Smooth muscle cell (in vitro differentiated cells): ENCODE measurements around the gene CASS4. TPM values are rescaled to one million over a fixed set of nuclear protein-coding genes. Genes with fewer than 3 reads are reported as not detected.

Experiments
- DNase-seq: peaks from one replicate; lab custom pipeline; 2025; ENCODE audit not compliant: unreplicated experiment; lab: John Stamatoyannopoulos, UW
- H2AFZ ChIP-seq: fragments of 200-600 bp; sonication (generic); 2 replicates; pipeline ENCODE4 v1.6.0; 2016; ENCODE audit warnings: antibody characterized with exemption, low read depth, mild to moderate bottlenecking
- H3F3A ChIP-seq: fragments of 200-600 bp; sonication (generic); 2 replicates; pipeline ENCODE4 v1.6.0; 2017; ENCODE audit warnings: antibody characterized with exemption, low read depth
- H3K27ac ChIP-seq: fragments of 200-600 bp; sonication (generic); 2 replicates; pipeline ENCODE4 v1.5.1; 2016; ENCODE audit warnings: low read depth, mild to moderate bottlenecking
- H3K27me3 ChIP-seq: fragments of 200-600 bp; sonication (generic); 2 replicates; pipeline ENCODE4 v1.6.1; 2016; ENCODE audit warnings: low read depth, mild to moderate bottlenecking
- H3K36me3 ChIP-seq: fragments of 200-600 bp; sonication (generic); 2 replicates; pipeline ENCODE4 v1.5.1; 2016; ENCODE audit warnings: low read depth
- H3K4me1 ChIP-seq: fragments of 200-600 bp; sonication (generic); 2 replicates; pipeline ENCODE4 v1.5.1; 2016; ENCODE audit warnings: low read depth
- H3K4me2 ChIP-seq: fragments of 200-600 bp; sonication (generic); 2 replicates; pipeline ENCODE4 v1.6.0; 2016; ENCODE audit warnings: mild to moderate bottlenecking
- H3K4me3 ChIP-seq: fragments of 200-600 bp; sonication (generic); 2 replicates; pipeline ENCODE4 v1.5.1; 2016; ENCODE audit warnings: mild to moderate bottlenecking
- H3K79me2 ChIP-seq: fragments of 200-600 bp; sonication (generic); 2 replicates; pipeline ENCODE4 v1.6.0; 2016; ENCODE audit warnings: low read depth, mild to moderate bottlenecking
- H3K9ac ChIP-seq: fragments of 200-600 bp; sonication (generic); 2 replicates; pipeline ENCODE4 v1.6.0; 2016; ENCODE audit warnings: low read depth
- H3K9me3 ChIP-seq: fragments of 200-600 bp; sonication (generic); replicated peaks from 2 replicates; pipeline ENCODE4 v1.5.1; 2016; ENCODE audit warnings: low read depth
- H4K20me1 ChIP-seq: fragments of 200-600 bp; sonication (generic); 2 replicates; pipeline ENCODE4 v1.6.0; 2016; ENCODE audit warnings: low read depth
- WGBS: methylation state at CpG from one replicate; pipeline ENCODE4 v1.1.7; 2016; ENCODE audit warnings: low lambda C conversion rate; 5-methylcytosine and 5-hydroxymethylcytosine counted together
- polyA plus RNA-seq: library from polyadenylated mRNA; unstranded; fragments of >200 nt; fragmentation: Nextera tagmentation; extraction: Ambion mirVana; gene quantifications from 2 replicates; pipeline ENCODE4 v1.2.1, GENCODE V29; 2016
- total RNA-seq: library from RNA; depleted of rRNA; stranded (reverse); fragments of >200 nt; gene quantifications from 2 replicates; pipeline ENCODE4 v1.2.3, GENCODE V29; 2014
- TF ChIP-seq, protein P1 (sequence below): fragments of 200-600 bp; sonication (generic); IDR thresholded peaks from 2 replicates; pipeline ENCODE4 v1.5.1; 2017; ENCODE audit warnings: borderline replicate concordance, mild to moderate bottlenecking, antibody characterized with exemption; ENCODE audit not compliant: insufficient read depth, poor library complexity, severe bottlenecking

CASS4 gene
- total and polyA plus RNA-seq, 2 experiments from 2014 or later, result 0.07 to 0.22 TPM

DNA sequence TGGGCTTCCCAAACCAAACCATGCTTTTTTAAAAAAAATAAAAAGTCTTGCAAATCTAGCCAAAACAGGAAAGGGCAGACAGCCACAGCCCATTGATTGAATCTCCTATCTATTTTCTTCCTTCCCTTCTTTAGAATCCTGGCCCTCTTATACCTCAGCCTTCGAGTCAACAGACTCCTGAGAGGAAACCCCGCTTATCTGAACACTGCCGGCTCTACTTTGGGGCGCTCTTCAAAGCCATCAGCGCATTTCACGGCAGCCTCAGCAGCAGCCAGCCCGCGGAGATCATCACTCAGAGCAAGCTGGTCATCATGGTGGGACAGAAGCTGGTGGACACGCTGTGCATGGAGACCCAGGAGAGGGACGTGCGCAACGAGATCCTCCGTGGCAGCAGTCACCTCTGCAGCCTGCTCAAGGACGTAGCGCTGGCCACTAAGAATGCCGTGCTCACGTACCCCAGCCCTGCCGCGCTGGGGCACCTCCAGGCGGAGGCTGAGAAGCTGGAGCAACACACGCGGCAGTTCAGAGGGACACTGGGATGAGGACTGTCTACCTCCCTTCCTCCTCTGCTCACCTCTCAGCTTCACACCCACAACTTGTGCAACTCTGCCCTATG lies 46.3 kb downstream of the CASS4 start:
- no peak overlapping the region for H3K9ac ChIP-seq
- no peak overlapping the region for H3K4me3 ChIP-seq
- H3K27ac ChIP-seq, result no peak overlapping the region
- H2AFZ ChIP-seq, result no peak overlapping the region
- no peaks in the 10 kb centered on the region for H3K9me3 ChIP-seq
- no peaks in the 10 kb centered on the region for H3K4me1 ChIP-seq
- no peaks in the 10 kb centered on the region for H3K79me2 ChIP-seq
- 80% methylated on average over 22 of the region's 22 CpGs for WGBS
- H4K20me1 ChIP-seq, result no peaks in the 10 kb centered on the region
- H3K27me3 ChIP-seq, result peaks cover 4% of the 10 kb centered on the region
- no peaks in the 10 kb centered on the region for H3K36me3 ChIP-seq
- no peak overlapping the region for H3K4me2 ChIP-seq
- TF ChIP-seq, protein P1, sequence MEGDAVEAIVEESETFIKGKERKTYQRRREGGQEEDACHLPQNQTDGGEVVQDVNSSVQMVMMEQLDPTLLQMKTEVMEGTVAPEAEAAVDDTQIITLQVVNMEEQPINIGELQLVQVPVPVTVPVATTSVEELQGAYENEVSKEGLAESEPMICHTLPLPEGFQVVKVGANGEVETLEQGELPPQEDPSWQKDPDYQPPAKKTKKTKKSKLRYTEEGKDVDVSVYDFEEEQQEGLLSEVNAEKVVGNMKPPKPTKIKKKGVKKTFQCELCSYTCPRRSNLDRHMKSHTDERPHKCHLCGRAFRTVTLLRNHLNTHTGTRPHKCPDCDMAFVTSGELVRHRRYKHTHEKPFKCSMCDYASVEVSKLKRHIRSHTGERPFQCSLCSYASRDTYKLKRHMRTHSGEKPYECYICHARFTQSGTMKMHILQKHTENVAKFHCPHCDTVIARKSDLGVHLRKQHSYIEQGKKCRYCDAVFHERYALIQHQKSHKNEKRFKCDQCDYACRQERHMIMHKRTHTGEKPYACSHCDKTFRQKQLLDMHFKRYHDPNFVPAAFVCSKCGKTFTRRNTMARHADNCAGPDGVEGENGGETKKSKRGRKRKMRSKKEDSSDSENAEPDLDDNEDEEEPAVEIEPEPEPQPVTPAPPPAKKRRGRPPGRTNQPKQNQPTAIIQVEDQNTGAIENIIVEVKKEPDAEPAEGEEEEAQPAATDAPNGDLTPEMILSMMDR, result no peak
- no peak for DNase-seq
- H3F3A ChIP-seq, result no peaks in the 10 kb centered on the region

DNA sequence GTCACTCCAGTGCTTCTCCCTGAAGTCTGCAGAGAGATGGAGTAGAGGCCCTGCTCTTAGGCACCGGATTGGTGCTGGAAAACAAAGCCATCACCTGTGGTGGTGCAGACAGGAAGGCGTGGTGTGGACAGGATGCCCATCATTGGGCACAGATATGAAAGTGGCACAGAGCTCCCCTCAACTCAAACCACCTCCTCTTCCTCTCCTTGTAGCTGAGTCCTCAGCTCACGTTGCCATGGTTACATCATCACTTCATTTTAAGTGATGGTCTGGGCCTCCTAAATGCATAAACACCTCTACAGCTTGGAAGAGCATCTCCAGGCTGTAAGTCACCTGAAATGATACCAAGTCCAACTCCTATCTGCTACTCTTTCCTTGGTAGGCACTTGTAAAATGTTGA lies 48.4 kb downstream of the CASS4 start:
- no peak overlapping the region for H3K4me2 ChIP-seq
- TF ChIP-seq, protein P1, result no peak
- H3K79me2 ChIP-seq, result no peaks in the 10 kb centered on the region
- no peaks in the 10 kb centered on the region for H3K9me3 ChIP-seq
- H3F3A ChIP-seq, result no peaks in the 10 kb centered on the region
- H3K4me3 ChIP-seq, result no peak overlapping the region
- DNase-seq, result no peak
- 66% methylated on average over 3 of the region's 3 CpGs for WGBS
- H3K27me3 ChIP-seq, result peaks cover 8% of the 10 kb centered on the region
- H2AFZ ChIP-seq, result no peak overlapping the region
- no peak overlapping the region for H3K27ac ChIP-seq
- H3K36me3 ChIP-seq, result no peaks in the 10 kb centered on the region
- no peak overlapping the region for H3K9ac ChIP-seq
- no peaks in the 10 kb centered on the region for H3K4me1 ChIP-seq
- H4K20me1 ChIP-seq, result no peaks in the 10 kb centered on the region

DNA sequence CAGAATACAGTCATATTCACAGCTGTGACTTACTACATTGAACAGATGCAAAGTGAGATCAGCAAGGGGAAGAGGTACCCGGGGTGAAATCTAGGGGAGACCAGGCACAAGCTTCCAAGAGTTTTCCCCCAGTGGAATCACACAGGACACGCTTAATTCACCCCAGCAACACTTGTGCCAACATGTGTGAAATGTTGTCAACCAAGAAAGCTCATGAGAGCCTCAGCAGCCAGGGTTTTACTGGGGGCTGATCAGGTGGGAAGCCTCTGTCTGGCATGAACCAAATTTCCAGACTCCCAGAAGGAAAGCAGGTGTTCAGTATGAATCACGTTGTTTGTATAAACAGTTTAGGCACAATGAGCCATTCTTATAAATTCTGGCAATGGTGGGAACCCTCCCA lies 49.5 kb downstream of the CASS4 start:
- no peak overlapping the region for H3K4me3 ChIP-seq

DNA sequence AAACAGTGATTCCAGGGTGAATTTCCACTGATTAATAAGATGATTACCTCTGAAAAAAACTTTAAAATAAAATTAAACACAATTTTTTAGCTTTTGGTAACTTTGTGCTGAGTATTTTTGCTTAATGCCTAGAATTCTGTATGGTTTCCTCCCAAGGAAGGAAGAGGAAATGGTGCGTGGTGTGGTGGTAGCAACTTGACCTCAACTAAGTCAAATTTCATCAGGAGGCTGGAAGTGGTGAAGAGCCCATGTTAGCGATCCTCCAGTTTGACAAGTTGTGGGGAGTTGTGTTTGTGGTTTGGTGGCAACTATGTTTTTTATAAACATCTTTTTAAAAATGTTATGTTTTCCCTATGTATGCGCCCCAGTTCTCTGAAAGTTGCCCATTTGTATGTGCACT lies 51.4 kb downstream of the CASS4 start:
- TF ChIP-seq, protein P1, result no peak
- H3K4me2 ChIP-seq, result no peak overlapping the region
- no peak overlapping the region for H3K9ac ChIP-seq
- no peak overlapping the region for H3K27ac ChIP-seq
- H3K79me2 ChIP-seq, result no peaks in the 10 kb centered on the region
- H3K9me3 ChIP-seq, result no peaks in the 10 kb centered on the region
- 77% methylated on average over 3 of the region's 3 CpGs for WGBS
- peaks cover 8% of the 10 kb centered on the region for H3K27me3 ChIP-seq
- H3K4me1 ChIP-seq, result no peaks in the 10 kb centered on the region
- H4K20me1 ChIP-seq, result no peaks in the 10 kb centered on the region
- H3K4me3 ChIP-seq, result no peak overlapping the region
- H3F3A ChIP-seq, result no peaks in the 10 kb centered on the region
- H3K36me3 ChIP-seq, result no peaks in the 10 kb centered on the region
- DNase-seq, result no peak
- no peak overlapping the region for H2AFZ ChIP-seq

More for the DNA sequence above, 49.5 kb downstream of the CASS4 start:
- DNase-seq, result no peak
- Histone ChIP-seq H3K79me2 (no peaks in the 10 kb centered on the region), H3K4me1 (no peaks in the 10 kb centered on the region), H3K27ac (no peak overlapping the region), H3K9me3 (no peaks in the 10 kb centered on the region), H3K9ac (no peak overlapping the region), H3K36me3 (no peaks in the 10 kb centered on the region), H3F3A (no peaks in the 10 kb centered on the region), H3K4me2 (no peak overlapping the region), H3K27me3 (peaks cover 8% of the 10 kb centered on the region), H4K20me1 (no peaks in the 10 kb centered on the region), H2AFZ (no peak overlapping the region)
- WGBS, result 57% methylated on average over 3 of the region's 3 CpGs
- TF ChIP-seq, protein P1, result no peak
